Transverse colon (tissue), 4 donors: ENCODE measurements around the gene ARHGAP30. TPM values are rescaled to one million over a fixed set of nuclear protein-coding genes. Genes with fewer than 3 reads are reported as not detected.
"Not testable (repeated sequence)": the region's sequence is repeated elsewhere in the genome, so short reads cannot be mapped to it uniquely, and the experiment has no call there.

Experiments used
- DNase-seq: peaks from one replicate; pipeline ENCODE4 v3.0.0-alpha.2; 2019
- H3K27ac ChIP-seq, 4 donors: fragments of 200-600 bp; sonication (generic); 2 replicates each; pipeline ENCODE4 v1.5.1; 2016 to 2018; ENCODE audit warnings: inconsistent platforms in 4 of 4
- H3K27me3 ChIP-seq: fragments of 200-600 bp; sonication (generic); 2 replicates; pipeline ENCODE4 v1.5.1; 2017; ENCODE audit warnings: inconsistent platforms
- H3K36me3 ChIP-seq, 4 donors: fragments of 200-600 bp; sonication (generic); 2 replicates each; pipeline ENCODE4 v1.5.1; 2017 to 2019; ENCODE audit warnings: inconsistent platforms in 4 of 4
- H3K4me1 ChIP-seq, 4 donors: fragments of 200-600 bp; sonication (generic); 2 replicates each; pipeline ENCODE4 v1.5.1; 2017 to 2020; ENCODE audit warnings: inconsistent platforms in 4 of 4
- H3K4me3 ChIP-seq, 4 donors: fragments of 200-600 bp; sonication (generic); 1 replicate in 1 of 4; 2 replicates in 3 of 4; pipeline versions ENCODE4 v1.5.1 to v1.6.1; 2017 to 2019; ENCODE audit warnings: inconsistent platforms in 4 of 4
- H3K9me3 ChIP-seq, 2 donors: fragments of 200-600 bp; sonication (generic); 2 replicates each; pipeline ENCODE4 v1.5.1; 2017 to 2019; ENCODE audit warnings: inconsistent platforms in 2 of 2
- EP300 ChIP-seq: sonication (generic); formaldehyde crosslinking; IDR thresholded peaks from one replicate; pipeline ENCODE4 v1.6.1; 2017; ENCODE audit warnings: antibody characterized with exemption, low read depth
- POLR2A ChIP-seq: fragments of 450-650 bp; IDR thresholded peaks from one replicate; pipeline ENCODE4 v1.6.1; 2016; ENCODE audit warnings: antibody characterized with exemption, mild to moderate bottlenecking, moderate library complexity
- POLR2AphosphoS5 ChIP-seq, 3 donors: sonication (generic); formaldehyde crosslinking; IDR thresholded peaks; one replicate each; pipeline ENCODE4 v1.6.1; 2016; ENCODE audit warnings: antibody characterized with exemption in 3 of 3
- WGBS, 2 donors: methylation state at CpG; one replicate each; pipeline ENCODE4 v1.1.5; 2018; ENCODE audit warnings: low coverage in 1 of 2; 5-methylcytosine and 5-hydroxymethylcytosine counted together
- in situ Hi-C, 4 donors: fragments of 200-750 bp; cut with MboI; loops; one replicate each; pipeline versions ENCODE4 v1.15.0 to v1.15.1; 2017; ENCODE audit warnings: low sequenced_read_pairs in 3 of 4, low pct_ligation_motif_present in 1 of 4, low pct_unique_long_range_greater_than_20kb in 1 of 4
- intact Hi-C: fragments of 100-400 bp; cut with DNase I; formaldehyde crosslinking; loops from one replicate; pipeline ENCODE4 v1.15.1; 2023; ENCODE audit warnings: low total_unique reads
- total RNA-seq, 4 donors: library from RNA; depleted of rRNA; stranded (reverse); fragments of >200 nt; gene quantifications; one replicate each; pipeline ENCODE4 v1.1.0, GENCODE V29; 2016
- TF ChIP-seq, protein P1 (sequence below), 5 experiments: fragments of 200-600 bp in 3 of 5; fragments of 450-650 bp in 2 of 5; sonication (generic) in 3 of 5; IDR thresholded peaks; 1 replicate in 2 of 5; 2 replicates in 3 of 5; pipeline ENCODE4 v1.5.1; 2016 to 2017; ENCODE audit warnings: antibody characterized with exemption in 5 of 5, inconsistent platforms in 3 of 5, mild to moderate bottlenecking in 2 of 5, moderate library complexity in 1 of 5

ARHGAP30 gene
- total RNA-seq, 4 donors from 2014 or later, result 0.60 to 11.0 (median 4.4) TPM

DNA sequence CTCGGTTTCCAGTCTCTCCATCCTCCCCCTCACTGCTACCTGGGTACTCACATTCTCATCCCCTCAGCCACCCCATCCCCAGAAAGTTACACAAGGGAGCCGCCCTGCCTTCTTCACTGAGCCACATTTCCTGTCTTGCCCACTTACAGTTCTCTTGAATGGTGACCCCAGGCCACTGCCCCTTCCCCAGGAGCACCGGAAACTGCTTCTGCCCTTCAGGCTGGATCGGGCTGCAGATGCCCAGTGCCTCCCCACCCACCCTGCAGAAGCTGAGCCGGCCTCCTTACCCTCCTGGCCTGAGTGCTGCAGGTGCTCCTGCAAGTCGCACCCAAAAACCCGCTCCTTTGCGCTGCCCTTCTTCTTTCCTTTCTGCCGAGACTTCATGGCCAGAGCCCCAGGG lies 450 bp downstream of the ARHGAP30 start:
- TF ChIP-seq POLR2A (no peak), POLR2AphosphoS5 (IDR thresholded peaks at IDR 0.05) (no peak), EP300 (no peak)
- TF ChIP-seq, protein P1, sequence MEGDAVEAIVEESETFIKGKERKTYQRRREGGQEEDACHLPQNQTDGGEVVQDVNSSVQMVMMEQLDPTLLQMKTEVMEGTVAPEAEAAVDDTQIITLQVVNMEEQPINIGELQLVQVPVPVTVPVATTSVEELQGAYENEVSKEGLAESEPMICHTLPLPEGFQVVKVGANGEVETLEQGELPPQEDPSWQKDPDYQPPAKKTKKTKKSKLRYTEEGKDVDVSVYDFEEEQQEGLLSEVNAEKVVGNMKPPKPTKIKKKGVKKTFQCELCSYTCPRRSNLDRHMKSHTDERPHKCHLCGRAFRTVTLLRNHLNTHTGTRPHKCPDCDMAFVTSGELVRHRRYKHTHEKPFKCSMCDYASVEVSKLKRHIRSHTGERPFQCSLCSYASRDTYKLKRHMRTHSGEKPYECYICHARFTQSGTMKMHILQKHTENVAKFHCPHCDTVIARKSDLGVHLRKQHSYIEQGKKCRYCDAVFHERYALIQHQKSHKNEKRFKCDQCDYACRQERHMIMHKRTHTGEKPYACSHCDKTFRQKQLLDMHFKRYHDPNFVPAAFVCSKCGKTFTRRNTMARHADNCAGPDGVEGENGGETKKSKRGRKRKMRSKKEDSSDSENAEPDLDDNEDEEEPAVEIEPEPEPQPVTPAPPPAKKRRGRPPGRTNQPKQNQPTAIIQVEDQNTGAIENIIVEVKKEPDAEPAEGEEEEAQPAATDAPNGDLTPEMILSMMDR (IDR thresholded peaks at IDR 0.05), result no peak
- Histone ChIP-seq H3K27ac (peak overlapping the region; percentile 71 to 89 (median 78)), H3K4me3 (peak overlapping the region; percentile 8 to 42 (median 18)), H3K9me3 (no peaks in the 10 kb centered on the region), H3K36me3 (no peaks in the 10 kb centered on the region), H3K4me1 (peaks cover 0 to 6% (median 2%) of the 10 kb centered on the region in 4 donors), H3K27me3 (no peaks in the 10 kb centered on the region)
- in situ Hi-C loops, result loop anchor here in 1 of 4 donors (25.0 kb wide), 1 partner anchor 668 kb away; the partner anchor contains the start of gene DUSP12
- no peak for DNase-seq
- 57 to 66% methylated on average over 2 to 9 of the region's 9 CpGs for WGBS, 2 donors
- intact Hi-C loops, result no loop called here

DNA sequence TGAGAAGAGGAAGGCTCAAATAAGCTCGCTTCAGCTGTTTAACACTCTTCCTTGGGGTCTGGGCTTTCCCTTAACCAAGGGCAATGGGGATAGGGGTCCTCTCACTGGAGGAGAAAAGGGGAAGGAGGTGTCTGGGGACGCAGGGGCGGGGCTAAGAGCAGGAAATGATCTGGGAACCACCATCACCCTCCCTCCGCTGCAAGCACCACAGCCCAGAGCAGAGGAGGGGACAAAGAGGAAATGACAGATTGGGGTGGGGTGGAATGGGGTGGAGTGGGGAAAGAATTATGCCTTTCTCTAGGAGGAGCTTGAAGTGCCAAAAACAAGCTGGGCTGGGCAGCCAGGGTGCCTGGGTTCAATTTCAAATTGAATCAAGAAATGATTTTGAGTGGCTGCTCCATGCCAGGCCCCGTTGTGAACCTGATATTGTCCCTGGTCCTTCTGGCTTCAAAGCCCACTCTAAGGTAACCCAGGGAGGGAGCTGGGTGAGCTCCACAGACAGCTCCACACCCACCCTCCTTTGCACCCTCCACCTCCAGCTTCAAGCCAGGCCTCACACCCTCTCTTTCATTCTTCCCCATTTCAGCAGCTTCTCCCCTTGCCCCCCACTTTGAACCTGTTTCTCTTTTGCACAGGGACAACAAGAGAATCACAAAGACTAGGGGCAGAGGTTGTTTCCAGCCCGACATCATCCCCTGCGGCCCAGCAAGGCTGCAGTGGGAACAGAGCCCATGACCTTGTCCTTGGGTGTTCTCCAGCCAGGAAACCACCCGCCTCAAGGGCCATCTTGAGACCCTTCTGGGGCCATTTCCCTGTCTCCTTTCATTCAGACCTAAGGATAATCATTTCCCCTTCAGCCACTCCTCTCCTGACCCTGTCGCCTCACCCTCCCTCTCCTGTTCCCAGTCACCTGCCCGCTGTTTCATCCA lies 1.1 kb downstream of the ARHGAP30 start:
- no peaks in the 10 kb centered on the region for H3K27me3 ChIP-seq
- no peak for TF ChIP-seq POLR2A
- TF ChIP-seq POLR2AphosphoS5 (IDR thresholded peaks at IDR 0.05), result no peak
- TF ChIP-seq EP300, result no peak
- TF ChIP-seq, protein P1 (IDR thresholded peaks at IDR 0.05), result no peak
- H3K27ac ChIP-seq, result peak overlapping the region; percentile 71 to 89 (median 78)
- intact Hi-C loops, result no loop called here
- 56 to 61% methylated on average over 7 to 10 of the region's 10 CpGs for WGBS, 2 donors
- no peaks in the 10 kb centered on the region for H3K9me3 ChIP-seq
- peaks cover 0 to 6% (median 2%) of the 10 kb centered on the region in 4 donors for H3K4me1 ChIP-seq
- peak overlapping the region in 3 of 4 donors; percentile 8 to 42 (median 26) for H3K4me3 ChIP-seq
- peak; percentile 78 for DNase-seq
- in situ Hi-C loops, result loop anchor here in 1 of 4 donors (25.0 kb wide), 1 partner anchor 669 kb away; the partner anchor contains the start of gene DUSP12
- H3K36me3 ChIP-seq, result no peaks in the 10 kb centered on the region

DNA sequence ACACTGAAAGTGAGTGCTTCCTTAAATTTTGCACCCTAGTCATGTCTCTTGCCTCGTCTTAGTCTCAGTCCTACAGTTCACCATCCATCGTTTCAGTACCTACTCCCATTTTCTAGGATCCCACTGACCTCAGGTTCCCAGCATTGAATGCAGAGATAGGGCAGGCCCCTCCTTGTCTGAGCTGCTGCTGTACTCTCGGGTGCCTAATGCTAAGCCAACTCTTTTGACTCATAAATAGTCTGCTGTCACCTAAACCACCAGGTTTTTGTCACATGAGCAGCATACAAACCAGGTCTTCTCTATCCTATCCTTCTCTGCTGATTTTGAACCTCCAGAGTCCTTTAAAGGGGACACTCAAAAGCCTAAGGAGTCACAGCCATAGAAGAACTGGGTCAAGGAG lies 3.0 kb downstream of the ARHGAP30 start:
- Histone ChIP-seq H3K4me1 (peaks cover 0 to 6% (median 1%) of the 10 kb centered on the region in 4 donors), H3K9me3 (no peaks in the 10 kb centered on the region), H3K36me3 (no peaks in the 10 kb centered on the region), H3K4me3 (peak overlapping the region in 1 of 4 donors; percentile 42), H3K27me3 (no peaks in the 10 kb centered on the region), H3K27ac (no peak overlapping the region)
- in situ Hi-C loops (loop anchor here in 1 of 4 donors (25.0 kb wide), 1 partner anchor 671 kb away; the partner anchor contains the start of gene DUSP12), intact Hi-C loops (no loop called here)
- 62% methylated on average over 3 of the region's 3 CpGs; no CpG with 5 or more reads in 1 of the 2 donors for WGBS, 2 donors
- no peak for DNase-seq
- TF ChIP-seq EP300, result no peak
- TF ChIP-seq POLR2A, result no peak
- TF ChIP-seq POLR2AphosphoS5 (IDR thresholded peaks at IDR 0.05), result no peak
- TF ChIP-seq, protein P1 (IDR thresholded peaks at IDR 0.05), result no peak

DNA sequence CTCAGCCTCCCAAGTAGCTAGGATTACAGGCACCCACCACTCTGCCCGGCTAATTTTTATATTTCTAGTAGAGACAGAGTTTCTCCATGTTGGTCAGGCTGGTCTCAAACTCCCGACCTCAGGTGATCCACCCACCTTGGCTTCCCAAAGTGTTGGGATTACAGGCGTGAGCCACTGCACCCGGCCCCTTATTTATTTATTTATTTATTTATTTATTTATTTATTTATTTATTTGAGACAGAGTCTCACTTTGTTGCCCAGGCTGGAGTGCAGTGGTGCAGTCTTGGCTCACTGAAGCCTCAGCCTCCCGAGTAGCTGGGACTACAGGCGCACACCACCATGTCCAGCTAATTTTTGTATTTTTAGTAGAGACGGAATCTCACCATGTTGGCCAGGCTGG lies 4.0 kb downstream of the ARHGAP30 start:
- H3K27ac ChIP-seq, H3K36me3 ChIP-seq, H3K27me3 ChIP-seq, intact Hi-C loops, DNase-seq, H3K4me3 ChIP-seq, H3K4me1 ChIP-seq, H3K9me3 ChIP-seq: not testable (repeated sequence)
- WGBS, 2 donors, result 80 to 92% methylated on average over 7 of the region's 7 CpGs
- in situ Hi-C loops, result loop anchor here in 1 of 4 donors (25.0 kb wide), 1 partner anchor 672 kb away; the partner anchor contains the start of gene DUSP12

DNA sequence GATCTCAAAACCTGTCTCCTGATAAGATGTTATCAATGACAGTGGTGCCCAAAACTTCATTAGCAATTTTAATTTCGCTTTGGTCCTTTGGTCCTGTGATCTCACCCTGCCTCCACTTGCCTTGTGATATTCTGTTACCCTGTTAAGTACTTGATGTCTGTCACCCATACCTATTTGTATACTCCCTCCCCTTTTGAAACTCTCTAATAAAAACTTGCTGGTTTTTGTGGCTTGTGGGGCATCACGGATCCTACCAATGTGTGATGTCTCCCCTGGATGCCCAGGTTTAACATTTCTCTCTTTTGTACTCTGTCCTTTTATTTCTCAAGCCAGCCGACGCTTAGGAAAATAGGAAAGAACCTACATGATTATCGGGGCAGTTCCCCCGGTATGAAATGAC lies 5.8 kb downstream of the ARHGAP30 start:
- H3K9me3 ChIP-seq, H3K4me3 ChIP-seq, DNase-seq, H3K27me3 ChIP-seq, intact Hi-C loops, H3K36me3 ChIP-seq, H3K4me1 ChIP-seq, H3K27ac ChIP-seq: not testable (repeated sequence)
- in situ Hi-C loops, result loop anchor here in 1 of 4 donors (25.0 kb wide), 1 partner anchor 673 kb away; the partner anchor contains the start of gene DUSP12
- WGBS, 2 donors, result 59 to 64% methylated on average over 3 to 6 of the region's 6 CpGs
